Common myeloid progenitor, CD34-positive (primary cell): ENCODE measurements around the gene TNFRSF8.

Experiments
- CTCF ChIA-PET: fragments of 350-600 bp; sonication (Branson Sonifier 250); formaldehyde crosslinking; loops from one replicate; lab custom pipeline; 2021; ENCODE audit warnings: antibody characterized with exemption; lab: Charles Lee
- POLR2A ChIA-PET: fragments of 350-600 bp; sonication (Branson Sonifier 250); formaldehyde crosslinking; loops from one replicate; lab custom pipeline; 2021; ENCODE audit warnings: antibody characterized with exemption; lab: Charles Lee
- DNase-seq, 3 donors: peaks; one replicate each; pipeline versions ENCODE4 v3.0.0 to v3.0.0-alpha.2; 2013
- H3K27ac ChIP-seq, 2 experiments: 1 replicate in 1 of 2; 2 replicates in 1 of 2; pipeline ENCODE4 v1.7.0; 2013; ENCODE audit warnings: inconsistent platforms in 2 of 2, low read length in 2 of 2, mild to moderate bottlenecking in 2 of 2, low read depth in 1 of 2, moderate library complexity in 1 of 2; ENCODE audit not compliant: severe bottlenecking in 2 of 2, insufficient read depth in 1 of 2, poor library complexity in 1 of 2
- H3K27me3 ChIP-seq, 5 experiments: replicated peaks in 2 of 5; 1 replicate in 3 of 5; 2 replicates in 2 of 5; pipeline versions ENCODE4 v1.6.1 to v1.7.0; 2013; ENCODE audit warnings: low read length in 4 of 5, mild to moderate bottlenecking in 2 of 5, moderate library complexity in 2 of 5, inconsistent platforms in 1 of 5; ENCODE audit not compliant: insufficient read depth in 5 of 5, control insufficient read depth in 4 of 5
- H3K36me3 ChIP-seq, 4 experiments: 1 replicate in 2 of 4; 2 replicates in 2 of 4; pipeline versions ENCODE4 v1.6.1 to v1.7.0; 2013; ENCODE audit warnings: low read length in 3 of 4, control low read depth in 1 of 4, mild to moderate bottlenecking in 1 of 4; ENCODE audit not compliant: control insufficient read depth in 4 of 4, insufficient read depth in 4 of 4
- H3K4me1 ChIP-seq, 4 experiments: 1 replicate in 3 of 4; 2 replicates in 1 of 4; pipeline versions ENCODE4 v1.6.1 to v1.7.1; 2013; ENCODE audit warnings: low read length in 3 of 4, mild to moderate bottlenecking in 3 of 4, control low read depth in 1 of 4, inconsistent platforms in 1 of 4, moderate library complexity in 1 of 4; ENCODE audit not compliant: control insufficient read depth in 4 of 4, insufficient read depth in 4 of 4; ENCODE audit errors: control extremely low read depth in 1 of 4
- H3K4me3 ChIP-seq, 7 experiments: 1 replicate in 4 of 7; 2 replicates in 3 of 7; pipeline versions ENCODE4 v1.5.1 to v1.7.0; 2013; ENCODE audit warnings: mild to moderate bottlenecking in 7 of 7, low read length in 6 of 7, moderate library complexity in 6 of 7, inconsistent platforms in 2 of 7, low read depth in 2 of 7, control low read depth in 1 of 7; ENCODE audit not compliant: insufficient read depth in 4 of 7, control insufficient read depth in 1 of 7; ENCODE audit errors: extremely low read depth in 1 of 7
- H3K9me3 ChIP-seq, 5 experiments: 1 replicate in 4 of 5; 2 replicates in 1 of 5; pipeline versions ENCODE4 v1.6.1 to v1.7.1; 2013; ENCODE audit warnings: low read length in 4 of 5, mild to moderate bottlenecking in 2 of 5, inconsistent platforms in 1 of 5, low read depth in 1 of 5, moderate library complexity in 1 of 5; ENCODE audit not compliant: control insufficient read depth in 4 of 5, insufficient read depth in 2 of 5; ENCODE audit errors: control extremely low read depth in 1 of 5
- WGBS: methylation state at CpG from one replicate; pipeline ENCODE4 v1.1.5; 2013; ENCODE audit not compliant: insufficient coverage; 5-methylcytosine and 5-hydroxymethylcytosine counted together

The TNFRSF8 gene

GRCh38 chr1:12185918-12186678 is 123.0 kb downstream of the TNFRSF8 start:
- POLR2A ChIA-PET, result interaction anchor here (0.5 to 0.7 kb wide), 2 partner anchors 13 to 53 kb away, joined by 3 read pairs; no protein-coding TSS in a partner anchor

DNA sequence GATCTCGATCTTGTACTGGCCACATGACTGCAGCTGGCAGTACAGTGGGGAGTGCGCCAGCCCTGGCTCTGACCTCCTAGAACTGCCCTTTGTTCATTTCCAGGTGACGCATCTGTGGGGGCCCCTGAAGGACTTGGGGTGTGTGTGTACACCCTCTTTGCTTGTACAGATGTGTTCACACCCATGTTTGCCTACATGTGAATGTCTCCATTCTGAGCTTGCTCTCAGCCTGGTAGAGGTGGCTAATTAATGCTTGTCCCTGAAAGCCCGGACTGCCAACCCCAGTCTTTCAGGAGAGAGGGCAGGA is 123.5 kb downstream of the TNFRSF8 start:
- Histone ChIP-seq H3K9me3 (no peaks in the 10 kb centered on the region), H3K4me3 (no peak overlapping the region), H3K27ac (no peak overlapping the region), H3K27me3 (no peaks in the 10 kb centered on the region), H3K4me1 (peaks cover 3 to 50% (median 20%) of the 10 kb centered on the region in 4 experiments), H3K36me3 (peaks cover 0 to 33% (median 1%) of the 10 kb centered on the region in 4 experiments)
- no peak for DNase-seq
- ChIA-PET CTCF (interaction anchor here (0.6 to 7.3 kb wide), 6 partner anchors 22 to 1691 kb away, joined by 3 to 89 read pairs (median 3); no protein-coding TSS in a partner anchor), POLR2A (interaction anchor here (0.5 kb wide), 1 partner anchor 13 kb away, joined by 3 read pairs; no protein-coding TSS in a partner anchor)
- WGBS, result 97% methylated on average over 4 of the region's 4 CpGs

More at GRCh38 chr1:12185918-12186678, 123.0 kb downstream of the TNFRSF8 start:
- DNase-seq, result no peak
- H3K4me1 ChIP-seq, result peaks cover 3 to 56% (median 21%) of the 10 kb centered on the region in 4 experiments
- H3K9me3 ChIP-seq, result no peaks in the 10 kb centered on the region
- no peak overlapping the region for H3K27ac ChIP-seq
- 79% methylated on average over 9 of the region's 13 CpGs for WGBS
- CTCF ChIA-PET, result interaction anchor here (0.8 to 7.3 kb wide), 7 partner anchors 11 to 69 kb away, joined by 3 to 89 read pairs (median 3); no protein-coding TSS in a partner anchor
- no peaks in the 10 kb centered on the region for H3K27me3 ChIP-seq
- H3K4me3 ChIP-seq, result no peak overlapping the region
- H3K36me3 ChIP-seq, result peaks cover 0 to 30% (median 0%) of the 10 kb centered on the region in 4 experiments

DNA sequence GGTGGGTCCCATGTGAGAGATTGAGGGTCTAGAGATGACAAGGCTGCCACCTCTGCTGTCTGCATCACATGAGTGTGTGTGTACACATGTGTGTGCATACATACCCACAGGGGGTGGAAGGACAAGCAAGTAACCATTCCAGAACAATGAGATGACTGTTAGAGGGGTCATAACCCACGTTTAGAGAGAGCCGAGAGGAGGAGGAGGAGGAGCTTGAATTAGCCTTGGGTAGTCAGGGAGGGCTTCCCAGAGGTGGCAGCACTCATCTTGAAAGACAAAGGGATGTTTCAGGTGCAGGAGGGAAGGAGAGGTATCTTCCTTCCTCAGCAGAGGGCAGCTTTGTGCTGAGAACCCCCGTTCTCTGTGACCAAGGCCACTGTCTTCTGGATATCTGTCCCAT is 125.0 kb downstream of the TNFRSF8 start:
- ChIA-PET POLR2A (no interaction called here), CTCF (interaction anchor here (0.8 to 1.5 kb wide), 4 partner anchors 10 to 63 kb away, joined by 4 to 6 read pairs (median 4); no protein-coding TSS in a partner anchor)
- Histone ChIP-seq H3K27ac (no peak overlapping the region), H3K36me3 (peaks cover 2 to 41% (median 6%) of the 10 kb centered on the region in 4 experiments), H3K4me1 (peaks cover 3 to 35% (median 20%) of the 10 kb centered on the region in 4 experiments), H3K9me3 (no peaks in the 10 kb centered on the region), H3K27me3 (no peaks in the 10 kb centered on the region), H3K4me3 (no peak overlapping the region)
- WGBS, result 90% methylated on average over 3 of the region's 3 CpGs
- DNase-seq, result no peak

DNA sequence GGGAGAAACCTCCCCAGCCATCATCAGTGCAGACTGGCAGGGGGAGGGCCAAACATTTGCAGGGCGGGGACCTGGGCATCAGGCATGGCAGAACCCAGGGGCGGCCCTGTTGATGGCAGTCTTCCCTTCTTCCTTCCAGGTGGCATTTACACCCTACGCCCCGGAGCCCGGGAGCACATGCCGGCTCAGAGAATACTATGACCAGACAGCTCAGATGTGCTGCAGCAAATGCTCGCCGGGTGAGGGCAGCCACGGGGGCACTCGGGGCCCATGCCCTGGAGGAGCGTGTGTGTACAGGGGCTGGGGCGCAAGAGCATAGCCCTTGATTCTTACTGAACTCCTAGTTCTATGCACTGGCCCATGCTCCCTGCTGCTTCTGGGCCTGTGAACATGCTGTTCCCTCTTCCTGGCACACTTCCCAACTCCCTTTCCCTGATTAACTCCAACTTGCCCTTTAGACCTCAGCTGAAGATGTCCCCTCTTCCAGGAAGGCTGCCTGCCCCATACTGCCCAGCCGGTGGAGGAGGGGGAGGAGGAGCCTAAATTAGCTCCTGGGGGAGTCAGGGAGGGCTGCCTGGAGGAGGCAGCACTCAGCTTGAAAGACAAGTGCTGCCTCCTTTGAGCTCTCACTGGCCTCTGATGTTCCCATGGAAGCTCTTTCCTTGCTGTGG is 125.7 kb downstream of the TNFRSF8 start:
- Histone ChIP-seq H3K4me3 (no peak overlapping the region), H3K4me1 (peaks cover 1 to 30% (median 17%) of the 10 kb centered on the region in 4 experiments), H3K27me3 (no peaks in the 10 kb centered on the region), H3K9me3 (no peaks in the 10 kb centered on the region), H3K36me3 (peaks cover 2 to 47% (median 6%) of the 10 kb centered on the region in 4 experiments), H3K27ac (no peak overlapping the region)
- ChIA-PET POLR2A (no interaction called here), CTCF (interaction anchor here (0.8 to 1.5 kb wide), 4 partner anchors 11 to 64 kb away, joined by 4 to 6 read pairs (median 4); no protein-coding TSS in a partner anchor)
- DNase-seq, result no peak
- WGBS, result 97% methylated on average over 13 of the region's 13 CpGs

DNA sequence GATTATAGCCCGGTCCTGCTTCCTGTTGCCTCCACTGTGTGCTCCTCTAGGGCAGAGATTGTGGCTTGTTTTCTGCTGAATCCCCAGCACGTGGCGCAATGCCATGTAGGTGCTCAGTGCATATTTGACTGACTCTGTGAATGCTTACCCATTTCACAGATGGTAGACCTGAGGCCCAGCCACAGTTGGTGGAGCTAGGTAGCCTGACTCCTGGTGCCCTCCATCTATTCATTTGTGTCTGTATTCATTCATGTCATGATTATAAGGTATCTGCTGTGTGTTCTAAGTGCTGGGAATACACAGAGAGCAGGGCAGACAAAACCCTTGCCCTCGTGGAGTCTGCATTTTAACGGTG is 126.2 kb downstream of the TNFRSF8 start:
- no peak for DNase-seq
- POLR2A ChIA-PET, result no interaction called here
- Histone ChIP-seq H3K36me3 (peaks cover 2 to 52% (median 7%) of the 10 kb centered on the region in 4 experiments), H3K4me3 (no peak overlapping the region), H3K4me1 (peaks cover 0 to 30% (median 13%) of the 10 kb centered on the region in 4 experiments), H3K27me3 (no peaks in the 10 kb centered on the region), H3K9me3 (no peaks in the 10 kb centered on the region), H3K27ac (no peak overlapping the region)
- CTCF ChIA-PET, result interaction anchor here (1.4 to 1.5 kb wide), 2 partner anchors 12 to 27 kb away, joined by 4 to 5 read pairs; no protein-coding TSS in a partner anchor
- 98% methylated on average over 5 of the region's 5 CpGs for WGBS

- DNase-seq, result no peak
- WGBS, result 96% methylated on average over 43 of the region's 58 CpGs
- H3K9me3 ChIP-seq, result no peaks in the 10 kb centered on the region
- H3K4me1 ChIP-seq, result peaks cover 0 to 14% (median under 1%) of the 10 kb centered on the region in 4 experiments
- H3K4me3 ChIP-seq, result no peak overlapping the region
- peaks cover 2 to 66% (median 10%) of the 10 kb centered on the region in 4 experiments for H3K36me3 ChIP-seq
- no peak overlapping the region for H3K27ac ChIP-seq
- CTCF ChIA-PET, result interaction anchor here (0.6 to 3.1 kb wide), 6 partner anchors 9 to 118 kb away, joined by 3 to 9 read pairs (median 4); no protein-coding TSS in a partner anchor
- H3K27me3 ChIP-seq, result no peaks in the 10 kb centered on the region
- POLR2A ChIA-PET, result interaction anchor here (0.6 to 0.9 kb wide), 2 partner anchors 11 to 55 kb away, joined by 3 to 4 read pairs; no protein-coding TSS in a partner anchor
These were observed 128.3 kb downstream of the TNFRSF8 start for GRCh38 chr1:12191242-12192032.
